T47D (cell line): ENCODE data around the gene KLF16.

ENCODE experiments used
- DNase-seq, 2 experiments: peaks; one replicate each; pipeline versions ENCODE4 v3.0.0 to v3.0.0-alpha.2; 2011 to 2012; ENCODE audit warnings: low read depth in 1 of 2, low spot score in 1 of 2
- JUND ChIP-seq: IDR thresholded peaks from 2 replicates; pipeline ENCODE4 v1.6.1; 2012; ENCODE audit warnings: low read depth
- in situ Hi-C: cut with HindIII; loops from 2 replicates; pipeline ENCODE4 v1.10.0; 2016; ENCODE audit warnings: low sequenced_read_pairs, low pct_unique_long_range_greater_than_20kb

KLF16 gene

DNA sequence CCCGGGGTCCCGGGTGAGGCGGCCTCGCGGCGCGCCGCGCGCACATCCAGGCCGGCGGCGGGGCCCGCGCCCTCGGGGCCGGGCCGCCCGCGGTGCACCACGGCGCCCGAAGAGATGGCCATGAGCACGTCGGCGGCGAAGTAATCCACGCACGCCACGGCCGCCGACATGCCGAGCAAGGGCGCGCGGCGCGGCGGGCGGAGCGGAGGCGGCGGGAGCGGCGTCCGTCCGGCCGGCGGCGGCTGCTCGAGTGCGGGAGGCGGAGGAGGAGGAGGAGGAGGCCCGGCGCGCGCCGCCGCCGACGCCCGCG is at the start of gene KLF16:
Gene KLF16, minus strand, starts transcription at position 252 of the 310 bp plus-strand sequence. Its CDS starts 82 bp downstream, at position 170.
- DNase-seq = no peak
- in situ Hi-C loops = no loop called here
- no peak for TF ChIP-seq JUND

GRCh38 chr19:1912760-1913505 is 49.6 kb upstream of the KLF16 start:
- no peak for TF ChIP-seq JUND
- in situ Hi-C loops = no loop called here
- DNase-seq = no peak

GRCh38 chr19:1911995-1912394 is 48.6 kb upstream of the KLF16 start:
- no peak for DNase-seq
- in situ Hi-C loops = no loop called here
- TF ChIP-seq JUND = no peak

DNA sequence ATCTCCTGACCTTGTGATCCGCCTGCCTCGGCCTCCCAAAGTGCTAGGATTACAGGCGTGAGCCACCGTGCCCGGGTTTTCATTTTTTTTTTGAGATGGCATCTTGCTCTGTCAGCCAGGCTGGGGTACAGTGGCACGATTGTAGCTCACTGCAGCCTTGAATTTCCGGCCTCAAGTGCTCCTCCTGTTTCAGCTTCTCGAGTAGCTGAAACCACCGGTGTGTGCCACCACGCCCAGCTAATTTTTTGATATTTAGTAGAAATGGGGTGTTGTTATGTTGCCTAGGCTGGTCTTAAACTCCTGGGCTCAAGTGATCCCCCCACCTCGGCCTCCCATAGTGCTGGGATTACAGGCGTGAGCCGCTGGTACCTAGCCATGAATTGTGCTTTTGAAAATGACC is 47.7 kb upstream of the KLF16 start:
- in situ Hi-C loops = no loop called here
- no peak for TF ChIP-seq JUND
- DNase-seq = no peak

DNA sequence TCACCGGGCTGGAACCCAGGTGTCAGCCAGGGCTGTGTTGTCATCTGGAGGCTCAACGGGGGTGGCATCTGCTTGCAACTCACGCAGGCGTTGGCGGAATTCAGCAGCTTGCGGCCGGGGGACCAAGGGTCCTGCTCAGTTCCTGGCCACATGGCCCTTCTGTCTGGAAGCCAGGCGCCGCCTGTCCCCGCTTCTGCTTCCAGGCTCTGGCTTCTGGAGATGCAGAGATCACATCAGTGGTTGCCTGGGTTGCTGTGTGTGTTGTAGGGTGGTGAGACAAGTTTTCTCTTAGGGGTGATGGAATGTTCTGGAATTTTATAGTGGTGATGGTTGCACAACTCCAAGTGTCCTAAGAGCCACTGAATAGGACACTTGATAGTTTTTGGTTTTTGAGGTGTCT is 46.8 kb upstream of the KLF16 start:
- peak in 1 of 2 experiments; percentile 54 for DNase-seq
- no peak for TF ChIP-seq JUND
- in situ Hi-C loops = no loop called here

GRCh38 chr19:1909761-1910080 is 46.3 kb upstream of the KLF16 start:
- in situ Hi-C loops = no loop called here
- no peak for DNase-seq
- no peak for TF ChIP-seq JUND

GRCh38 chr19:1908364-1908678 is 44.9 kb upstream of the KLF16 start:
- in situ Hi-C loops = no loop called here
- DNase-seq = no peak
- TF ChIP-seq JUND = no peak

GRCh38 chr19:1907563-1908363 is 44.4 kb upstream of the KLF16 start:
- peak in 1 of 2 experiments; percentile 66 for DNase-seq
- in situ Hi-C loops = no loop called here
- no peak for TF ChIP-seq JUND

- no peak for TF ChIP-seq JUND
- DNase-seq = no peak
- in situ Hi-C loops = no loop called here
Measured at GRCh38 chr19:1906985-1907562, 43.7 kb upstream of the KLF16 start.

DNA sequence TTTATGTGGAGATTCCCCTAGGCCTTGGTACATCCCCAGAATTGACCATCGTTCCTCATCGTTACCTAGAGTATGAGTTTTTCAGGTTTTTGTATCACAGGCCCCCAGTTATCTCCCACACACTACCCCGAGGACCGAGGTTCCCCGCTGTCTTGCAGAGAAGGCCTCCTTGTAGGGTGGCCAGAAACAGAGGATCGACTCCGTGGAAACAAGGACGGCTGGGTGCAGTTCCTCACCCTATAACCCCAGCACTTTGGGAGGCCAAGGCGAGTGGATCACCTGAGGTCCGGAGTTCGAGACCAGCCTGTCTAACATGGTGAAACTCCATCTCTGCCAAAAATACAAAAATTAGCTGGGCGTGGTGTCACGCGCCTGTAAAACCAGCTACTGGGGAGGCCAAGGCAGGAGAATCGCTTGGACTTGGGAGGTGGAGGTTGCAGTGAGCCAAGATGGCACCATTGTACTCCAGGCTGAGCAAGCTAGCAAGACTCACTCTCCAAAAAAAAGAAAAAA is 42.5 kb upstream of the KLF16 start:
- in situ Hi-C loops = no loop called here
- no peak for DNase-seq
- TF ChIP-seq JUND = no peak

- in situ Hi-C loops = no loop called here
- TF ChIP-seq JUND = no peak
Measured at GRCh38 chr19:1905110-1905862, 41.9 kb upstream of the KLF16 start, which contains the start of the genes ADAT3 and SCAMP4. Gene ADAT3, plus strand, starts transcription at chr19:1905399. Its CDS starts 6,649 bp downstream, at chr19:1912048. Gene SCAMP4, plus strand, starts transcription at chr19:1905399. Its CDS starts 9,621 bp downstream, at chr19:1915020.

GRCh38 chr19:1904860-1905109 is 41.4 kb upstream of the KLF16 start:
- TF ChIP-seq JUND = no peak
- in situ Hi-C loops = no loop called here
- no peak for DNase-seq

More at GRCh38 chr19:1905110-1905862, 41.9 kb upstream of the KLF16 start, which contains the start of the genes ADAT3 and SCAMP4:
- DNase-seq = peak; percentile 66 to 98
